ENCODE data around the gene SIGLEC11.

The SIGLEC11 gene

DNA sequence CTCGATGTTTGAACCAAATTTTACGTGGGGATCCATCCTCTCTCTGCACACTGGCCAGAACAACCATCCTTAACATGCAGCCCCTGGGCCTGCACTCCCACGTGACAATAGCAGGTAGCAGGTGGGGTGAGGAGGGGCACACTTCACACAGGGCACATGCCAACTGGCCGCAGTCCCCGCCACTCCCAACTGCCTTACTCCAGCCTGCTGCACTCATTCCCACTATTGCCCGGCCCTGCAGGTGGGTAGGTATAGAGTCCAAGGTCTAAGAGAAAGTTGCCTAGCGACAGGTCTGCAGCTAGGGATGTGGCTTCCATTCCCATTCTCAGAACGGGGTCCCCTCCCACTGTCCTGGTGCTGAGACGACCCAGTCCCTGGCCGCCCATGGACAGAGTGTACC lies 46.2 kb upstream of the SIGLEC11 start:
- Histone ChIP-seq H3K27ac (ENCODE audit: extremely low read depth, low read depth, low read length) (no peak overlapping the region), H3K4me1 (ENCODE audit: control insufficient read depth, insufficient read depth, low read length) (peaks cover 5% of the 10 kb centered on the region; the same call in 1 of the 2 replicates), H3K9me3 (ENCODE audit: control insufficient read depth, insufficient read depth, low read depth, low read length) (no peaks in the 10 kb centered on the region), H3K36me3 (ENCODE audit: control insufficient read depth in 2 of 2, insufficient read depth in 1 of 2, low read length in 2 of 2) (peaks cover 30 to 68% of the 10 kb centered on the region in 2 experiments), H3K4me3 (ENCODE audit: low read depth, low read length) (no peak overlapping the region)
- ChIA-PET CTCF (interaction anchor here (0.6 kb wide), 1 partner anchor 27 kb away, joined by 3 read pairs; no protein-coding TSS in a partner anchor), POLR2A (interaction anchor here (0.6 kb wide), 1 partner anchor 21 kb away, joined by 4 read pairs; no protein-coding TSS in a partner anchor)
- TF ChIP-seq IKZF3 (tag by site-specific recombination; IDR thresholded peaks at IDR 0.05) (no peak), ZNF707 (tag by site-specific recombination; IDR thresholded peaks at IDR 0.05) (no peak), ZFHX2 (tag by site-specific recombination; conservative IDR thresholded peaks at IDR 0.05) (no peak), ZNF558 (tag by site-specific recombination; IDR thresholded peaks at IDR 0.05) (no peak), ZNF629 (tag by site-specific recombination; IDR thresholded peaks at IDR 0.05) (no peak), ZNF248 (tag by site-specific recombination; IDR thresholded peaks at IDR 0.05) (no peak), ZNF146 (tag by site-specific recombination; IDR thresholded peaks at IDR 0.05) (no peak)
- TF ChIP-seq, protein P1, sequence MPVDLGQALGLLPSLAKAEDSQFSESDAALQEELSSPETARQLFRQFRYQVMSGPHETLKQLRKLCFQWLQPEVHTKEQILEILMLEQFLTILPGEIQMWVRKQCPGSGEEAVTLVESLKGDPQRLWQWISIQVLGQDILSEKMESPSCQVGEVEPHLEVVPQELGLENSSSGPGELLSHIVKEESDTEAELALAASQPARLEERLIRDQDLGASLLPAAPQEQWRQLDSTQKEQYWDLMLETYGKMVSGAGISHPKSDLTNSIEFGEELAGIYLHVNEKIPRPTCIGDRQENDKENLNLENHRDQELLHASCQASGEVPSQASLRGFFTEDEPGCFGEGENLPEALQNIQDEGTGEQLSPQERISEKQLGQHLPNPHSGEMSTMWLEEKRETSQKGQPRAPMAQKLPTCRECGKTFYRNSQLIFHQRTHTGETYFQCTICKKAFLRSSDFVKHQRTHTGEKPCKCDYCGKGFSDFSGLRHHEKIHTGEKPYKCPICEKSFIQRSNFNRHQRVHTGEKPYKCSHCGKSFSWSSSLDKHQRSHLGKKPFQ (tag by site-specific recombination; IDR thresholded peaks at IDR 0.05) = no peak
- TF ChIP-seq, protein P2, sequence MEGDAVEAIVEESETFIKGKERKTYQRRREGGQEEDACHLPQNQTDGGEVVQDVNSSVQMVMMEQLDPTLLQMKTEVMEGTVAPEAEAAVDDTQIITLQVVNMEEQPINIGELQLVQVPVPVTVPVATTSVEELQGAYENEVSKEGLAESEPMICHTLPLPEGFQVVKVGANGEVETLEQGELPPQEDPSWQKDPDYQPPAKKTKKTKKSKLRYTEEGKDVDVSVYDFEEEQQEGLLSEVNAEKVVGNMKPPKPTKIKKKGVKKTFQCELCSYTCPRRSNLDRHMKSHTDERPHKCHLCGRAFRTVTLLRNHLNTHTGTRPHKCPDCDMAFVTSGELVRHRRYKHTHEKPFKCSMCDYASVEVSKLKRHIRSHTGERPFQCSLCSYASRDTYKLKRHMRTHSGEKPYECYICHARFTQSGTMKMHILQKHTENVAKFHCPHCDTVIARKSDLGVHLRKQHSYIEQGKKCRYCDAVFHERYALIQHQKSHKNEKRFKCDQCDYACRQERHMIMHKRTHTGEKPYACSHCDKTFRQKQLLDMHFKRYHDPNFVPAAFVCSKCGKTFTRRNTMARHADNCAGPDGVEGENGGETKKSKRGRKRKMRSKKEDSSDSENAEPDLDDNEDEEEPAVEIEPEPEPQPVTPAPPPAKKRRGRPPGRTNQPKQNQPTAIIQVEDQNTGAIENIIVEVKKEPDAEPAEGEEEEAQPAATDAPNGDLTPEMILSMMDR (tag by site-specific recombination; IDR thresholded peaks at IDR 0.05) = no peak

DNA sequence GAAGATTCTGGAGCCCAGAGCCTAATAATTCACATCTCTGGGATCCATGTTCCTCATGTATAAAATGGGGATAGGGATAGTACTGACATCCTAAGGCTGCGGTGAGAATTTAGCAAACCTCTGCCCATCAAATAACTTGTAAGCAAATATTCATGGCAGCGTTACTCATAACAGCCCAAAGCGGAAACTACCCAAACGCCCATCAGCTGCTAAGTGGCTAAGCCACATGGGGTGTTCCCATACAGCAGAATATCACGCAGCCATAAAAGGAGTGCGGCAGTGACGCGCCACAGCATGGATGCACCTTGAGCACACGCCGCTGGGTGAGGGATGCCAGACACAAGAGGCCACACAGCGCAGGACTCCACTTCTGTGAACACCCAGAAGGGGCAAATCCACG lies 44.5 kb upstream of the SIGLEC11 start:
- ChIA-PET CTCF (no interaction called here), POLR2A (no interaction called here)
- H3K9me3 ChIP-seq (ENCODE audit: control insufficient read depth, insufficient read depth, low read depth, low read length) = no peaks in the 10 kb centered on the region
- peaks cover 24 to 82% of the 10 kb centered on the region in 2 experiments for H3K36me3 ChIP-seq (ENCODE audit: control insufficient read depth in 2 of 2, insufficient read depth in 1 of 2, low read length in 2 of 2)
- no peak overlapping the region for H3K27ac ChIP-seq (ENCODE audit: extremely low read depth, low read depth, low read length)
- TF ChIP-seq, protein P3, sequence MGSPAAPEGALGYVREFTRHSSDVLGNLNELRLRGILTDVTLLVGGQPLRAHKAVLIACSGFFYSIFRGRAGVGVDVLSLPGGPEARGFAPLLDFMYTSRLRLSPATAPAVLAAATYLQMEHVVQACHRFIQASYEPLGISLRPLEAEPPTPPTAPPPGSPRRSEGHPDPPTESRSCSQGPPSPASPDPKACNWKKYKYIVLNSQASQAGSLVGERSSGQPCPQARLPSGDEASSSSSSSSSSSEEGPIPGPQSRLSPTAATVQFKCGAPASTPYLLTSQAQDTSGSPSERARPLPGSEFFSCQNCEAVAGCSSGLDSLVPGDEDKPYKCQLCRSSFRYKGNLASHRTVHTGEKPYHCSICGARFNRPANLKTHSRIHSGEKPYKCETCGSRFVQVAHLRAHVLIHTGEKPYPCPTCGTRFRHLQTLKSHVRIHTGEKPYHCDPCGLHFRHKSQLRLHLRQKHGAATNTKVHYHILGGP (tag by site-specific recombination; IDR thresholded peaks at IDR 0.05) = no peak
- TF ChIP-seq, protein P4, sequence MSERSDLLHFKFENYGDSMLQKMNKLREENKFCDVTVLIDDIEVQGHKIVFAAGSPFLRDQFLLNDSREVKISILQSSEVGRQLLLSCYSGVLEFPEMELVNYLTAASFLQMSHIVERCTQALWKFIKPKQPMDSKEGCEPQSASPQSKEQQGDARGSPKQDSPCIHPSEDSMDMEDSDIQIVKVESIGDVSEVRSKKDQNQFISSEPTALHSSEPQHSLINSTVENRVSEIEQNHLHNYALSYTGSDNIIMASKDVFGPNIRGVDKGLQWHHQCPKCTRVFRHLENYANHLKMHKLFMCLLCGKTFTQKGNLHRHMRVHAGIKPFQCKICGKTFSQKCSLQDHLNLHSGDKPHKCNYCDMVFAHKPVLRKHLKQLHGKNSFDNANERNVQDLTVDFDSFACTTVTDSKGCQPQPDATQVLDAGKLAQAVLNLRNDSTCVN (tag by site-specific recombination; optimal IDR thresholded peaks at IDR 0.05) = no peak
- TF ChIP-seq ZNF843 (tag by site-specific recombination; IDR thresholded peaks at IDR 0.05) (no peak), ZNF10 (tag by site-specific recombination; IDR thresholded peaks at IDR 0.05) (no peak), ZXDB (tag by site-specific recombination; IDR thresholded peaks at IDR 0.05) (no peak), IKZF3 (tag by site-specific recombination; IDR thresholded peaks at IDR 0.05) (no peak), ZNF302 (tag by site-specific recombination; IDR thresholded peaks at IDR 0.05; ENCODE audit: low read depth) (no peak), ZNF426 (tag by site-specific recombination; IDR thresholded peaks at IDR 0.05) (no peak)
- TF ChIP-seq, protein P5, sequence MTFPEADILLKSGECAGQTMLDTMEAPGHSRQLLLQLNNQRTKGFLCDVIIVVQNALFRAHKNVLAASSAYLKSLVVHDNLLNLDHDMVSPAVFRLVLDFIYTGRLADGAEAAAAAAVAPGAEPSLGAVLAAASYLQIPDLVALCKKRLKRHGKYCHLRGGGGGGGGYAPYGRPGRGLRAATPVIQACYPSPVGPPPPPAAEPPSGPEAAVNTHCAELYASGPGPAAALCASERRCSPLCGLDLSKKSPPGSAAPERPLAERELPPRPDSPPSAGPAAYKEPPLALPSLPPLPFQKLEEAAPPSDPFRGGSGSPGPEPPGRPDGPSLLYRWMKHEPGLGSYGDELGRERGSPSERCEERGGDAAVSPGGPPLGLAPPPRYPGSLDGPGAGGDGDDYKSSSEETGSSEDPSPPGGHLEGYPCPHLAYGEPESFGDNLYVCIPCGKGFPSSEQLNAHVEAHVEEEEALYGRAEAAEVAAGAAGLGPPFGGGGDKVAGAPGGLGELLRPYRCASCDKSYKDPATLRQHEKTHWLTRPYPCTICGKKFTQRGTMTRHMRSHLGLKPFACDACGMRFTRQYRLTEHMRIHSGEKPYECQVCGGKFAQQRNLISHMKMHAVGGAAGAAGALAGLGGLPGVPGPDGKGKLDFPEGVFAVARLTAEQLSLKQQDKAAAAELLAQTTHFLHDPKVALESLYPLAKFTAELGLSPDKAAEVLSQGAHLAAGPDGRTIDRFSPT (tag by site-specific recombination; IDR thresholded peaks at IDR 0.05) = no peak
- TF ChIP-seq, protein P6, sequence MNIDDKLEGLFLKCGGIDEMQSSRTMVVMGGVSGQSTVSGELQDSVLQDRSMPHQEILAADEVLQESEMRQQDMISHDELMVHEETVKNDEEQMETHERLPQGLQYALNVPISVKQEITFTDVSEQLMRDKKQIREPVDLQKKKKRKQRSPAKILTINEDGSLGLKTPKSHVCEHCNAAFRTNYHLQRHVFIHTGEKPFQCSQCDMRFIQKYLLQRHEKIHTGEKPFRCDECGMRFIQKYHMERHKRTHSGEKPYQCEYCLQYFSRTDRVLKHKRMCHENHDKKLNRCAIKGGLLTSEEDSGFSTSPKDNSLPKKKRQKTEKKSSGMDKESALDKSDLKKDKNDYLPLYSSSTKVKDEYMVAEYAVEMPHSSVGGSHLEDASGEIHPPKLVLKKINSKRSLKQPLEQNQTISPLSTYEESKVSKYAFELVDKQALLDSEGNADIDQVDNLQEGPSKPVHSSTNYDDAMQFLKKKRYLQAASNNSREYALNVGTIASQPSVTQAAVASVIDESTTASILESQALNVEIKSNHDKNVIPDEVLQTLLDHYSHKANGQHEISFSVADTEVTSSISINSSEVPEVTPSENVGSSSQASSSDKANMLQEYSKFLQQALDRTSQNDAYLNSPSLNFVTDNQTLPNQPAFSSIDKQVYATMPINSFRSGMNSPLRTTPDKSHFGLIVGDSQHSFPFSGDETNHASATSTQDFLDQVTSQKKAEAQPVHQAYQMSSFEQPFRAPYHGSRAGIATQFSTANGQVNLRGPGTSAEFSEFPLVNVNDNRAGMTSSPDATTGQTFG (tag by site-specific recombination; IDR thresholded peaks at IDR 0.05; ENCODE audit: borderline replicate concordance) = no peak
- TF ChIP-seq, protein P7, sequence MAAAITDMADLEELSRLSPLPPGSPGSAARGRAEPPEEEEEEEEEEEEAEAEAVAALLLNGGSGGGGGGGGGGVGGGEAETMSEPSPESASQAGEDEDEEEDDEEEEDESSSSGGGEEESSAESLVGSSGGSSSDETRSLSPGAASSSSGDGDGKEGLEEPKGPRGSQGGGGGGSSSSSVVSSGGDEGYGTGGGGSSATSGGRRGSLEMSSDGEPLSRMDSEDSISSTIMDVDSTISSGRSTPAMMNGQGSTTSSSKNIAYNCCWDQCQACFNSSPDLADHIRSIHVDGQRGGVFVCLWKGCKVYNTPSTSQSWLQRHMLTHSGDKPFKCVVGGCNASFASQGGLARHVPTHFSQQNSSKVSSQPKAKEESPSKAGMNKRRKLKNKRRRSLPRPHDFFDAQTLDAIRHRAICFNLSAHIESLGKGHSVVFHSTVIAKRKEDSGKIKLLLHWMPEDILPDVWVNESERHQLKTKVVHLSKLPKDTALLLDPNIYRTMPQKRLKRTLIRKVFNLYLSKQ (tag by site-specific recombination; IDR thresholded peaks at IDR 0.05; ENCODE audit: borderline replicate concordance) = no peak
- H3K4me3 ChIP-seq (ENCODE audit: low read depth, low read length) = no peak overlapping the region
- peaks cover 5% of the 10 kb centered on the region; the same call in 1 of the 2 replicates for H3K4me1 ChIP-seq (ENCODE audit: control insufficient read depth, insufficient read depth, low read length)

All from HEK293 (cell line).